GM19324 (cell line): ENCODE measurements around the gene UPK1A.
A peak's percentile ranks its signal among the peaks of the same experiment; 100 is the strongest.
"Not testable (repeated sequence)": the region's sequence is repeated elsewhere in the genome, so short reads cannot be mapped to it uniquely, and the experiment has no call there.

Experiments
- ATAC-seq: cut with Tn5 transposase; IDR thresholded peaks from one replicate; pipeline ENCODE4 v1.9.1; 2021; ENCODE audit warnings: mild to moderate bottlenecking, moderate library complexity; ENCODE audit not compliant: unreplicated experiment, low FRiP score

Gene UPK1A

DNA sequence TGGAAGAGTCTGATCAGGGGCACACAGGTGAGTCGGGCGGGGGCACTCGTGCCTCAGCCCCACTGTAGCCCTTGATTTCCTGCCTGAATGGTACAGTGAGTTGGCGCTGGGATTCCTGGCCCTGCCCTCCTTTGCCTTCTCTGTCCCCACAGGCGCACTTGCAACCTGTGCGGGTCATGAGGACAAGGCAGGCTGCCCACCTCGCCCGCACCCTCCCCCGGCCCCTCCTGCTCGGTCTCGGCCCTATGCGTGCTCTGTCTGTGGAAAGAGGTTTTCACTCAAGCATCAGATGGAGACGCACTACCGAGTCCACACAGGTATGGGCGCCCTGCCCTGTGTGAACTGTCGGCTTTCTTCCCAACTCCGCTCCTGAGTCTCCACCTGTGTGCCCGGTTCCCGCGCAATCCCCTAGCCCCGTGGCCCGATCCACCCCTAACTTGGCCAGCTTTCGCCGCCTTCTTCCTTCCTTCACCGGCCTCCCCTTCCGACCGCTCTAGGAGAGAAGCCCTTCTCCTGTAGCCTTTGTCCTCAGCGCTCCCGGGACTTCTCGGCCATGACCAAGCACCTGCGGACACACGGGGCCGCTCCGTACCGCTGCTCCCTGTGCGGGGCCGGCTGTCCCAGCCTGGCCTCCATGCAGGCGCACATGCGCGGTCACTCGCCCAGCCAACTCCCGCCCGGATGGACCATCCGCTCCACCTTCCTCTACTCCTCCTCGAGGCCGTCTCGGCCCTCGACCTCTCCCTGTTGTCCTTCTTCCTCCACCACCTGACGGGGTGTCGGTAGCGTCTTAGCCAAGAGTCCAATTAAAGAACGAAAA, 49.9 kb downstream of the UPK1A start:
- no peak for ATAC-seq

DNA sequence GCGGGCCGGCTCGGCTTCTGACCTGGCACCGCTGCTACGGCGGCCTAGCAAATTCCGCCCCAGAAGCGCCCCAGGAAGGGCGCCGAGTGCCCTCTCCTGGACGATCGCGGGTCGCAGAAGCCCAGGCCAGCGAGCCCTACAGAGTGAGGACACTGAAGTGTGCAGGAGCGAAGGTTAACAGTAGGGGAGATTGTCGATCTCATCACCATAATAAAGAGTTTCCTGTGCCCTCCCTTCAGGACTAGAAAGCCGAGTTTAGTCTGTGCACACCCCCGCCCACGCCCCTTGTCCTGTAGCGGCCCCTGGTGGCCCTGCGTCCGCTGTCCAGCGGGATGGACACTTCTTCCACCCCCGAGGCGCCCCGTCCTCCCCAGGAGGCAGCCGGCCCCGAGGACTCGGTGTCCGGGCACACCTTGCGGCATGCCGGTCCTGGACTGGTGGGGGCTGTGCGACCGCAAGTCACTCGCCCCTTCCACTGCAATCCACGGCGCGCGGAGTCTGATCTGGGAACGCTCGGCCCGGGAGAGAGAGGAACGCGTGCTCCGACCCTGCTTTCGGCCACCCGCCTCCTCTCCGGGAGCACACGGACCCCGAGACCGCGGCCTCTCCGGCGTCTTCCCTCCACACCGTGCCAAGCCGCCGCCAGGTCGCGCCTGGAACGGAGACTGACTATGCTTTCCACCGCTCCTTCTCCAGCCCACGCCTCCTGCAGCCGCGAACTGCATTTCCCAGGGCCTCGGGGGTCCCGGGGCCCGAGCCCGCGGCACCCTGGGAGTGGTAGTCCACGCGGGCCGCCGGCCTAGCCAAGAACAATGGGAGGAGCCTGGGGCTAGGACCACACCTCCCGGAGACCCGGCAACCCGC, 50.7 kb downstream of the UPK1A start:
- peak; percentile 77 for ATAC-seq

DNA sequence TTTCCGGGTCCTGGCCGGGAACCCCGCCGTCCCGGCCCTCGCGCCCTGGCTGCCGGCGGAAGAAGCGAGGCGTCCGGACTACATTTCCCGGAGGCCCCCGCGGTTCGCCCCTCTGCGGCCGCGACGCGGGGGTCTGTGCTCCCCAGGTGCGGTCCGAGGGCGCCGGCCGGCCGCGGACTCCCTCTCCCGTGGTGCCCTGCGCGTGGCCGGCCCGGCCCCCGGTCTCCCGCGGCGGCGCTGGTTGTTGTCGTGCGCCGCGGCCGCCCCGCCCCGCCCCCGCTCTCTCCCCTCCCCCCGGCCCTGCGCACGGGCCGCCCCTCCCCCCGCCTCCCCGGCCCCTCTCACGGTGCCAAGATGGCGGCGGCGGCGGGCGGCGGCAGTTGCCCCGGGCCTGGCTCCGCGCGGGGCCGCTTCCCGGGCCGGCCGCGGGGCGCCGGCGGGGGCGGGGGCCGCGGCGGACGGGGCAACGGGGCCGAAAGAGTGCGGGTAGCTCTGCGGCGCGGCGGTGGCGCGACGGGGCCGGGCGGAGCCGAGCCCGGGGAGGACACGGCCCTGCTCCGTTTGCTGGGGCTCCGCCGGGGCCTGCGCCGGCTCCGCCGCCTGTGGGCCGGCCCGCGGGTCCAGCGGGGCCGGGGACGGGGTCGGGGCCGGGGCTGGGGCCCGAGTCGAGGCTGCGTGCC, 51.5 kb downstream of the UPK1A start, which contains the start of gene KMT2B:
KMT2B (plus strand) TSS at position 339 of the 680 bp plus-strand sequence; CDS start at position 355, 16 bp downstream.
- no peak for ATAC-seq

- ATAC-seq: peak; percentile 2
Observed at GRCh38 chr19:35718345-35719041, 52.2 kb downstream of the UPK1A start.

DNA sequence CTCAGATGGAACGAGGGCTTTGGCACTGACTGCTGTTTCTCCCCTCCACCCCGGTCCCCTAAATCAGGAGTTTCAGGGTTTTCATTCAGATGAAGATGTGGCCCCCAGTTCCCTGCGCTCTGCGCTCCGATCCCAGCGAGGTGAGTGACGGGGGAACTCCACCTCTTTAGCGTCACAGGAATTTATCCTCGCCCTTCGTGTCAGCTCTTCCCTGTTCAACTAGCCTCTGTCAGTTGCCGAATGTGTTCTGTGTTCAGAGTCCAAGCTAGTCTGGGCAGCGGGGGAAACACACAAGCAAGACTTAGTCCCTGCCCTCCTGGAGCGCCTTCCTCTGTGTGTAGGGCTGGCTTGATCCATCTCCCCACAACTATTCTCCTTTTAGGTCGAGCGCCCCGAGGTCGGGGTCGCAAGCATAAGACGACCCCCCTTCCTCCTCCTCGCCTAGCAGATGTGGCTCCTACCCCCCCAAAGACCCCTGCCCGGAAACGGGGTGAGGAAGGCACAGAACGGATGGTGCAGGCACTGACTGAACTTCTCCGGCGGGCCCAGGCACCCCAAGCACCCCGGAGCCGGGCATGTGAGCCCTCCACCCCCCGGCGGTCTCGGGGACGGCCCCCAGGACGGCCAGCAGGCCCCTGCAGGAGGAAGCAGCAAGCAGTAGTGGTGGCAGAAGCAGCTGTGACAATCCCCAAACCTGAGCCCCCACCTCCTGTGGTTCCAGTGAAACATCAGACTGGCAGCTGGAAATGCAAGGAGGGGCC, 53.3 kb downstream of the UPK1A start:
- ATAC-seq: no peak

DNA sequence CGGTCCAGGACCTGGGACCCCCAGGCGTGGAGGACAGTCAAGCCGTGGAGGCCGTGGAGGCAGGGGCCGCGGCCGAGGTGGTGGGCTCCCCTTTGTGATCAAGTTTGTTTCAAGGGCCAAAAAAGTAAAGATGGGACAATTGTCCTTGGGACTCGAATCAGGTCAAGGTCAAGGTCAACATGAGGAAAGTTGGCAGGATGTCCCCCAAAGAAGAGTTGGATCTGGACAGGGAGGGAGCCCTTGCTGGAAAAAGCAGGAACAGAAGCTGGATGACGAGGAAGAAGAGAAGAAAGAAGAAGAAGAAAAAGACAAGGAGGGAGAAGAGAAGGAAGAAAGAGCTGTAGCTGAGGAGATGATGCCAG, 53.8 kb downstream of the UPK1A start:
- ATAC-seq: no peak

DNA sequence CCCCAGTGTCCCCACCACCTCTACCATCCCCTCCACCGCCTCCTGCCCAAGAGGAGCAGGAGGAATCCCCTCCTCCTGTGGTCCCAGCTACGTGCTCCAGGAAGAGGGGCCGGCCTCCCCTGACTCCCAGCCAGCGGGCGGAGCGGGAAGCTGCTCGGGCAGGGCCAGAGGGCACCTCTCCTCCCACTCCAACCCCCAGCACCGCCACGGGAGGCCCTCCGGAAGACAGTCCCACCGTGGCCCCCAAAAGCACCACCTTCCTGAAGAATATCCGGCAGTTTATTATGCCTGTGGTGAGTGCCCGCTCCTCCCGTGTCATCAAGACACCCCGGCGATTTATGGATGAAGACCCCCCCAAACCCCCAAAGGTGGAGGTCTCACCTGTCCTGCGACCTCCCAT, 54.3 kb downstream of the UPK1A start:
- no peak for ATAC-seq

DNA sequence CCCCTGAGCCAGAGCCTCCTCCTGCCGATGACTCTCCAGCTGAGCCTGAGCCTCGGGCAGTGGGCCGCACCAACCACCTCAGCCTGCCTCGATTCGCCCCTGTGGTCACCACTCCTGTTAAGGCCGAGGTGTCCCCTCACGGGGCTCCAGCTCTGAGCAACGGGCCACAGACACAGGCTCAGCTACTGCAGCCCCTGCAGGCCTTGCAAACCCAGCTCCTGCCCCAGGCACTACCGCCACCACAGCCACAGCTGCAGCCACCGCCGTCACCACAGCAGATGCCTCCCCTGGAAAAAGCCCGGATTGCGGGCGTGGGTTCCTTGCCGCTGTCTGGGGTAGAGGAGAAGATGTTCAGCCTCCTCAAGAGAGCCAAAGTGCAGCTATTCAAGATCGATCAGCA, 55.1 kb downstream of the UPK1A start:
- no peak for ATAC-seq

GRCh38 chr19:35722461-35722860, 56.1 kb downstream of the UPK1A start:
- ATAC-seq: no peak

DNA sequence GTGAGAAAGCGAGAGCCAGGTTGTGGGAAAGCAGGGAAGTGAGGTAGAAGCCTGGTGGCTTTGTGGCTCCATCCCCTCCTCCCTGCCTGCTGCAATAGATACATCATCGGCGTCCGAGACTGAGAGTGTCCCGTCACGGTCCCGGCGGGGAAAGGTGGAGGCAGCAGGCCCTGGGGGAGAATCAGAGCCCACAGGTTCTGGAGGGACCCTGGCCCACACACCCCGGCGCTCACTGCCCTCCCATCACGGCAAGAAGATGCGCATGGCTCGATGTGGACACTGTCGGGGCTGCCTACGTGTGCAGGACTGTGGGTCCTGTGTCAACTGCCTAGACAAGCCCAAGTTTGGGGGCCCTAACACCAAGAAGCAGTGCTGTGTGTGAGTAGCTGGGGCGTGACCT, 56.6 kb downstream of the UPK1A start:
- no peak for ATAC-seq

DNA sequence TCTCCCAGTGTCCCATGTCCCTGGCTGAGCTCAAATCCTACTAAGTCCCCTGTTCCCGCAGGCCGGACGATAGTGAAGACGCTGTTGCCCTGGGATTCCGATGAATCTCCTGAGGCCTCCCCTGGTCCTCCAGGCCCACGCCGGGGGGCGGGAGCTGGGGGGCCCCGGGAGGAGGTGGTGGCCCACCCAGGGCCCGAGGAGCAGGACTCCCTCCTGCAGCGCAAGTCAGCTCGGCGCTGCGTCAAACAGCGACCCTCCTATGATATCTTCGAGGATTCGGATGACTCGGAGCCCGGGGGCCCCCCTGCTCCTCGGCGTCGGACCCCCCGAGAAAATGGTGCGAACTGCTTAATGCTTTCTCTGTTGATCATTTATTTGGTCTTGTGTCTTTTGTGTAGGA, 57.4 kb downstream of the UPK1A start:
- no peak for ATAC-seq

DNA sequence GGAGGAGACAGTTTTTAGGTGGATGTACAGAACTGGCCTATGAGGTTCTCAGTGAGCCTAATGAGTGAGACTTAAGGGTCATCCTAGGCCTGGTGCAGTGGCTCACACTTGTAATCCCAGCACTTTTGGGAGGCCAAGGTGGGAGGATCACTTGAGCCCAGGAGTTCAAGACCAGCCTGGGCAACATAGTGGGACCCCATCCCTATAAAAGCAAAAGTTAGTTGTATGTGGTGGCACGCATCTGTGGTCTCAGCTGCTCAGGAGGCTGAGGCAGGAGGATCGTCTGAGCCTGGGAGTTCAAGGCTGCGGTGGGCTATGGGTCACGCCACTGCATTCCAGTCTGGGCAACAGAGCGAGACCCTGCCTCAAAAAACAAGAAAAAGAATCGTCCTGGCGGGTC, 57.8 kb downstream of the UPK1A start:
- ATAC-seq: not testable (repeated sequence)

DNA sequence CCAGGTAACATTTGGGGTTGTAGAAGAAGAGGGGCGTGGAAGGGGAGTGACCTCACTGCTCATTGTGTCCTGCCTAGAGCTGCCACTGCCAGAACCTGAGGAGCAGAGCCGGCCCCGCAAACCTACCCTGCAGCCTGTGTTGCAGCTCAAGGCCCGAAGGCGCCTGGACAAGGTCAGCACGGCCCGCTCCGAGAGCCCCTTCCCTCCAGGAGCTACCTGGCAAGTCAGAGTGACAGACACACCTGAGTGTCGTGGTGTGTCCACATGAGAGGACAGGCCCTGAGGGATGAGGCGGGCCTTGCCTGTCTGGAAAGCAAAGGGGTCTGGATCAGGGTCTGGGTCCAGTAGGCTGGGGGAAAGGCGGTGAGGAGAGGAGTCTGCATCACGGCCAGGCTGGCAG, 58.2 kb downstream of the UPK1A start:
- no peak for ATAC-seq

GRCh38 chr19:35725216-35725861, 59.0 kb downstream of the UPK1A start:
- ATAC-seq: no peak

- ATAC-seq: no peak
Observed at GRCh38 chr19:35727053-35727955, 61.0 kb downstream of the UPK1A start.
